Spleen (tissue), 11 donors: Measurements from ENCODE around the gene PARD3. TPM values are rescaled to one million over a fixed set of nuclear protein-coding genes. Genes with fewer than 3 reads are reported as not detected.
A peak's percentile ranks its signal among the peaks of the same experiment; 100 is the strongest.

Source experiments
- DNase-seq: peaks from one replicate; pipeline ENCODE4 v3.0.0-alpha.2; 2020
- H3K27ac ChIP-seq, 8 donors: fragments of 200-600 bp; sonication (generic) in 7 of 8; 1 replicate in 4 of 8; 2 replicates in 4 of 8; pipeline versions ENCODE4 v1.5.0 to v1.8.0; 2016 to 2021; ENCODE audit warnings: inconsistent platforms in 4 of 8, mild to moderate bottlenecking in 4 of 8, moderate library complexity in 1 of 8
- H3K27me3 ChIP-seq, 7 donors: fragments of 200-600 bp; sonication (generic) in 6 of 7; replicated peaks in 1 of 7; 1 replicate in 4 of 7; 2 replicates in 3 of 7; pipeline versions ENCODE4 v1.5.0 to v1.8.0; 2016 to 2021; ENCODE audit warnings: inconsistent platforms in 3 of 7, mild to moderate bottlenecking in 1 of 7
- H3K36me3 ChIP-seq, 6 donors: fragments of 200-600 bp; sonication (generic) in 5 of 6; 1 replicate in 4 of 6; 2 replicates in 2 of 6; pipeline versions ENCODE4 v1.5.0 to v1.8.0; 2016 to 2021; ENCODE audit warnings: inconsistent platforms in 2 of 6
- H3K4me1 ChIP-seq, 6 donors: fragments of 200-600 bp; sonication (generic) in 5 of 6; 1 replicate in 3 of 6; 2 replicates in 3 of 6; pipeline versions ENCODE4 v1.5.0 to v1.8.0; 2016 to 2021; ENCODE audit warnings: inconsistent platforms in 3 of 6
- H3K4me3 ChIP-seq, 8 donors: fragments of 200-600 bp; sonication (generic) in 7 of 8; 1 replicate in 4 of 8; 2 replicates in 4 of 8; pipeline versions ENCODE4 v1.5.0 to v1.8.0; 2016 to 2021; ENCODE audit warnings: inconsistent platforms in 4 of 8, mild to moderate bottlenecking in 4 of 8, moderate library complexity in 2 of 8
- H3K9me3 ChIP-seq, 8 donors: fragments of 200-600 bp; sonication (generic) in 7 of 8; 1 replicate in 4 of 8; 2 replicates in 4 of 8; pipeline versions ENCODE4 v1.5.0 to v1.8.0; 2016 to 2021; ENCODE audit warnings: inconsistent platforms in 4 of 8
- CTCF ChIP-seq, 11 experiments: fragments of 200-600 bp in 7 of 11; fragments of 450-650 bp in 4 of 11; sonication (generic) in 4 of 11; IDR thresholded peaks in 8 of 11; conservative IDR thresholded peaks in 3 of 11; 1 replicate in 7 of 11; 2 replicates in 4 of 11; pipeline versions ENCODE4 v1.4.0 to v1.8.0; 2016 to 2021; ENCODE audit warnings: antibody characterized with exemption in 11 of 11, inconsistent platforms in 4 of 11, mild to moderate bottlenecking in 1 of 11
- POLR2A ChIP-seq, 3 donors: fragments of 450-650 bp; IDR thresholded peaks; one replicate each; pipeline ENCODE4 v1.5.1; 2017; ENCODE audit warnings: antibody characterized with exemption in 3 of 3, mild to moderate bottlenecking in 1 of 3
- POLR2AphosphoS5 ChIP-seq, 3 donors: sonication (generic); formaldehyde crosslinking; IDR thresholded peaks; one replicate each; pipeline ENCODE4 v1.5.1; 2017; ENCODE audit warnings: antibody characterized with exemption in 3 of 3
- WGBS, 5 donors: extraction: QIAGEN DNeasy Blood & Tissue Kit in 3 of 5; methylation state at CpG; one replicate each; pipeline versions ENCODE4 v1.1.5 to v1.1.7; 2013 to 2018; 5-methylcytosine and 5-hydroxymethylcytosine counted together
- intact Hi-C: fragments of 100-400 bp; cut with DNase I; formaldehyde crosslinking; loops from one replicate; pipeline ENCODE4 v1.15.0; 2023; ENCODE audit warnings: low total_unique reads
- polyA plus RNA-seq, 3 donors: library from polyadenylated mRNA; stranded (reverse); fragments of 200-250 nt; gene quantifications; one replicate each; pipeline ENCODE4 v1.2.1, GENCODE V29; 2013
- total RNA-seq, 7 donors: library from RNA; depleted of rRNA in 3 of 7; stranded (reverse); fragments of >200 nt in 3 of 7; fragmentation: NEBNext Ultra II Directional in 4 of 7; extraction: Animal tissue kit (Norgen Biotek cat#: 25700) in 4 of 7; gene quantifications; one replicate each; pipeline versions ENCODE4 v1.1.0 to v1.2.1, GENCODE V29; 2016 to 2021
- donor health status: healthy with polysubstance abuse.
- donor health status: DM: no; HTN: no; CAD: no; lungs with moderate emphysema.
- donor health status: DM: no; HTN: no; CAD: no.
- donor health status: Bipolar disorder and iron deficiency.
- donor health status: healthy.
- donor health status: DM: no; HTN: no; CAD: no.
- donor health status: DM: yes; HTN: yes; CAD: no.

The PARD3 gene
- total and polyA plus RNA-seq, 10 donors = 2.8 to 18.9 (median 10.8) TPM

- Histone ChIP-seq H3K4me1 (no peaks in the 10 kb centered on the region), H3K27ac (peak overlapping the region in 1 of 8 donors; percentile 15), H3K9me3 (no peaks in the 10 kb centered on the region), H3K36me3 (no peaks in the 10 kb centered on the region), H3K4me3 (no peak overlapping the region), H3K27me3 (peaks cover 0 to 14% (median 0%) of the 10 kb centered on the region in 7 donors)
- no peak for TF ChIP-seq POLR2AphosphoS5 (IDR thresholded peaks at IDR 0.05)
- TF ChIP-seq CTCF (IDR thresholded peaks at IDR 0.05 in 8 of 11, conservative IDR thresholded peaks at IDR 0.05 in 3 of 11) = no peak
- no peak for TF ChIP-seq POLR2A (IDR thresholded peaks at IDR 0.05)
- intact Hi-C loops = no loop called here
- WGBS, 5 donors = 62 to 78% (median 72%) methylated on average over 8 of the region's 8 CpGs
- no peak for DNase-seq
These were observed 46.4 kb upstream of the PARD3 start for GRCh38 chr10:34861293-34862021.

- Histone ChIP-seq H3K9me3 (no peaks in the 10 kb centered on the region), H3K4me3 (no peak overlapping the region), H3K27ac (no peak overlapping the region), H3K4me1 (no peaks in the 10 kb centered on the region), H3K27me3 (peaks cover 0 to 14% (median 0%) of the 10 kb centered on the region in 7 donors), H3K36me3 (no peaks in the 10 kb centered on the region)
- no peak for TF ChIP-seq POLR2A (IDR thresholded peaks at IDR 0.05)
- TF ChIP-seq POLR2AphosphoS5 (IDR thresholded peaks at IDR 0.05) = no peak
- no peak for TF ChIP-seq CTCF (IDR thresholded peaks at IDR 0.05 in 8 of 11, conservative IDR thresholded peaks at IDR 0.05 in 3 of 11)
- no peak for DNase-seq
- intact Hi-C loops = no loop called here
These were observed 44.1 kb upstream of the PARD3 start for GRCh38 chr10:34859170-34859569.

GRCh38 chr10:34858003-34858402 lies 42.9 kb upstream of the PARD3 start:
- H3K27me3 ChIP-seq = peaks cover 0 to 8% (median 0%) of the 10 kb centered on the region in 7 donors
- DNase-seq = no peak
- H3K4me3 ChIP-seq = no peak overlapping the region
- H3K36me3 ChIP-seq = no peaks in the 10 kb centered on the region
- WGBS, 5 donors = 66 to 81% (median 71%) methylated on average over 8 of the region's 8 CpGs
- intact Hi-C loops = no loop called here
- no peaks in the 10 kb centered on the region for H3K9me3 ChIP-seq
- H3K27ac ChIP-seq = no peak overlapping the region
- TF ChIP-seq POLR2AphosphoS5 (IDR thresholded peaks at IDR 0.05) = no peak
- no peak for TF ChIP-seq POLR2A (IDR thresholded peaks at IDR 0.05)
- TF ChIP-seq CTCF (IDR thresholded peaks at IDR 0.05 in 8 of 11, conservative IDR thresholded peaks at IDR 0.05 in 3 of 11) = no peak
- H3K4me1 ChIP-seq = no peaks in the 10 kb centered on the region

- TF ChIP-seq POLR2A (IDR thresholded peaks at IDR 0.05) (no peak), CTCF (IDR thresholded peaks at IDR 0.05 in 8 of 11, conservative IDR thresholded peaks at IDR 0.05 in 3 of 11) (no peak), POLR2AphosphoS5 (IDR thresholded peaks at IDR 0.05) (no peak)
- Histone ChIP-seq H3K27me3 (peaks cover 0 to 8% (median 0%) of the 10 kb centered on the region in 7 donors), H3K9me3 (no peaks in the 10 kb centered on the region), H3K4me1 (no peaks in the 10 kb centered on the region), H3K4me3 (no peak overlapping the region), H3K36me3 (no peaks in the 10 kb centered on the region), H3K27ac (no peak overlapping the region)
- 47 to 56% (median 48%) methylated on average over 6 of the region's 6 CpGs for WGBS, 5 donors
- intact Hi-C loops = no loop called here
- DNase-seq = no peak
These were observed 39.1 kb upstream of the PARD3 start for GRCh38 chr10:34854147-34854601.
